GM12864 (cell line): Measurements from ENCODE around the gene FLT4.

Experiments
- DNase-seq: peaks from one replicate; pipeline ENCODE4 v3.0.0-alpha.2; 2011; ENCODE audit warnings: low read depth
- H3K4me3 ChIP-seq: 2 replicates; pipeline ENCODE4 v1.5.1; 2011; ENCODE audit warnings: mild to moderate bottlenecking, low read depth, low read length, control low read depth
- CTCF ChIP-seq: IDR thresholded peaks from 2 replicates; pipeline ENCODE4 v1.5.1; 2011; ENCODE audit warnings: low read depth, mild to moderate bottlenecking, moderate library complexity, low read length, control low read depth, inconsistent platforms; ENCODE audit errors: missing control alignments

Gene FLT4

GRCh38 chr5:180599981-180600553 lies 49.3 kb downstream of the FLT4 start:
- TF ChIP-seq CTCF = no peak
- no peak overlapping the region for H3K4me3 ChIP-seq
- DNase-seq = no peak

- TF ChIP-seq CTCF = no peak
- no peak overlapping the region for H3K4me3 ChIP-seq
- no peak for DNase-seq
These were observed 49.8 kb downstream of the FLT4 start for GRCh38 chr5:180599590-180599914.

GRCh38 chr5:180598797-180599589 lies 50.4 kb downstream of the FLT4 start:
- DNase-seq = no peak

GRCh38 chr5:180598316-180598701 lies 51.1 kb downstream of the FLT4 start:
- DNase-seq = no peak
- no peak overlapping the region for H3K4me3 ChIP-seq
- TF ChIP-seq CTCF = no peak

More at GRCh38 chr5:180598797-180599589, 50.4 kb downstream of the FLT4 start:
- no peak for TF ChIP-seq CTCF
- H3K4me3 ChIP-seq = no peak overlapping the region

- no peak for TF ChIP-seq CTCF
- DNase-seq = no peak
- no peak overlapping the region for H3K4me3 ChIP-seq
These were observed 52.6 kb downstream of the FLT4 start for GRCh38 chr5:180596668-180597231.

- no peak overlapping the region for H3K4me3 ChIP-seq
- no peak for TF ChIP-seq CTCF
- DNase-seq = no peak
These were observed 53.2 kb downstream of the FLT4 start for GRCh38 chr5:180596115-180596667.
